KOPT-K1 (cell line): ENCODE results near the gene MTMR4.
A peak's percentile ranks its signal among the peaks of the same experiment; 100 is the strongest.
"Not testable (repeated sequence)": the region's sequence is repeated elsewhere in the genome, so short reads cannot be mapped to it uniquely, and the experiment has no call there.

Source experiments
- H3K27ac ChIP-seq: fragments of 200-600 bp; sonication (generic); 2 replicates; pipeline ENCODE4 v1.5.1; 2016; ENCODE audit warnings: antibody characterized with exemption, mild to moderate bottlenecking, low read depth, low read length; ENCODE audit not compliant: poor library complexity, severe bottlenecking
- H3K36me3 ChIP-seq: fragments of 200-600 bp; sonication (generic); 2 replicates; pipeline ENCODE4 v1.5.1; 2017; ENCODE audit warnings: antibody characterized with exemption, mild to moderate bottlenecking, low read length, moderate library complexity; ENCODE audit not compliant: insufficient read depth
- H3K9me3 ChIP-seq: fragments of 200-600 bp; sonication (generic); 2 replicates; pipeline ENCODE4 v1.5.1; 2017; ENCODE audit warnings: antibody characterized with exemption, low read length, mild to moderate bottlenecking; ENCODE audit not compliant: insufficient read depth, poor library complexity, severe bottlenecking

Gene MTMR4

GRCh38 chr17:58513965-58514769 is at the start of gene MTMR4:
Gene MTMR4, minus strand, starts transcription at chr17:58514638. Its CDS starts 231 bp downstream, at chr17:58514407.
- H3K27ac ChIP-seq: peak within 1 kb of the TSS; percentile 70

DNA sequence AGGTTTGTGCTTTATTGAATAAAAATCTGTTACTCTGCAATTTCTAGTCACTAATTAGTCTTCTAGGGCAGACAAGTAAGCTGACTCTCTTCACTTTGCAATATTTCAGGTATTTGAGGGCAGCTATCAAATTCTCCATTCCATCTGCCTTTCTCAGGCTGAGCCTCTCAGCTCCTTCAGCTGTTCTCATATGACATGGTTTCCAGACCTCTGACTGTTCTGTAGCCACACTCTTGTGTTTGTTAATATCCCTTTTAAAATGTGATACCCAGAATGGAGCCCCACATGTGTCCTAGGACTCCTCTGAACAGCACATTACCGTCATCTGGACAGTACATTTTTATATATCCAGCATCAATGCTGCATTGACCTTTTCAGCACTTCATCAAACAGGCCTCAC is 46.1 kb upstream of the MTMR4 start:
- no peaks in the 10 kb centered on the region for H3K36me3 ChIP-seq
- H3K27ac ChIP-seq: no peak overlapping the region
- H3K9me3 ChIP-seq: no peaks in the 10 kb centered on the region

More at GRCh38 chr17:58513965-58514769, at the start of gene MTMR4:
- peaks cover 41% of the 10 kb centered on the region for H3K36me3 ChIP-seq
- H3K9me3 ChIP-seq: no peaks in the 10 kb centered on the region

DNA sequence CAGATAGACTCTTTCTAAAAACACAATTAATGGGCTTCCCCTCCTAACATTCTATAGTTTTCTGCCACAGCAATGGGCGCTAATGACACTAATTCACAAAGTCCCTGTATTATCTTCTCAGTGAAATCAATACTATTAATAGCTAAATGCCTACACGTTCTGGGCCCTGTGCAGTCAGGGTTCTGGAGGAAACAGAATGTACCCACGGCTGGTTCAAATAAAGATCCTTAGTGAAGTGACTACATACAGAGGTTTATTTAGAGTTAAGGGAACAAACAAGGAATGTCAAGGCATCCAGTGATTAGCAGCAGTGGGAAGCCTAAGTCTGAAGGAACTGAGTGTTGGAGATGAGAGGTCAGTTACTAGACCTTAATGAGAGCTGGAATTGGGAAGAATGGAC is 43.5 kb upstream of the MTMR4 start:
- Histone ChIP-seq H3K27ac (no peak overlapping the region), H3K36me3 (no peaks in the 10 kb centered on the region), H3K9me3 (no peaks in the 10 kb centered on the region)

- Histone ChIP-seq H3K27ac (no peak overlapping the region), H3K9me3 (no peaks in the 10 kb centered on the region), H3K36me3 (no peaks in the 10 kb centered on the region)
Measured at GRCh38 chr17:58556833-58557250, 42.4 kb upstream of the MTMR4 start.

- not testable (repeated sequence) for H3K27ac ChIP-seq, H3K9me3 ChIP-seq, H3K36me3 ChIP-seq
Measured at GRCh38 chr17:58555109-58555508, 40.7 kb upstream of the MTMR4 start.

DNA sequence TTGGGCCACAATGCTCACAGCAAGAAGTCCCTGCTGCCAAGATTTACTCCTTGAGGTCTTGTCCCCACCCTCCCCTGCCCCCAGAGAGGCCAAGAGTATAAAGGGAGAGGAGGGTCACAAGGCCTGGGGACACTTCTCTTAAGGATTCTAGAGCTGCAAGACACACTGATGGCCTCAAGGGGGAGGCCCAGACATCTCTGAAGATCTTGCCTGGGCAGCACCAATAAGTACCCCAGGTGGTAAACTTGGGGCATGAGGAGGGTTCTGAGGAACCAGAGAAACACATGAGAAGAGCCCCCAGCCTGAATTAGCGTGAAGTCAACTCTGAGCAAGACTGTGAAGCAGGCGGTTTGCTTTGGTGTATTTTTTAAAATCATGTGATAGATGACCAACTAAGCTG is 26.8 kb upstream of the MTMR4 start:
- H3K27ac ChIP-seq: no peak overlapping the region

GRCh38 chr17:58539698-58540097 is 25.3 kb upstream of the MTMR4 start:
- no peaks in the 10 kb centered on the region for H3K9me3 ChIP-seq
- no peaks in the 10 kb centered on the region for H3K36me3 ChIP-seq
- no peak overlapping the region for H3K27ac ChIP-seq

More for the DNA sequence above, 26.8 kb upstream of the MTMR4 start:
- Histone ChIP-seq H3K36me3 (no peaks in the 10 kb centered on the region), H3K9me3 (no peaks in the 10 kb centered on the region)

DNA sequence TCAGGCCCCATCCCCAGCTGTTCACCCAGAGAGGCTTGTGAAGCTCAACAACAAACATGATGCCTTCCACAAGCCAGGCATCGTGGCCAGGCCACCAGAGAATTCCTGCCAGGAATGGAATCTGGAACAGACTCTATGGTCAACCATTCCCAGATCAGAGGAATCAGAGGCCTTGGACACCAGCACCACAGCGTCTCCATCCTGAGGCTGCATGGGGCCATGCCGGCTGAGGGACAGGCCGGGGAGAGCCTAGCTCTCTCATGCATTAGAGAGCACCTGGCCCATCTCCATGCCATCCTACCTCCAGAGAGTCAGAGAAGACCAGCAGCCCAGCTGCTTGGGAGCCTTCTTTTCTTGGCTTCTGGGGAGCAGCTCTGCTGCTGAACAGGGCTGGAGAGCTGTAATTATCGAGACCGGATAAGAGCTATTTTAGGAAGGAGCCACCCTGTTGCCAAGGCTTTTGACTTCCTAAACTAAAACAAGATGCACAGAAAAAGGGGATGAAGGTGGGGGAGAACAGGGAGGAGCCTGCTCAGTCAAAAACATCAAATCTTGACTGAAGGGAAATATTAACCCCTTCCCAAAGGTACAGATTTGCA is 24.5 kb upstream of the MTMR4 start:
- Histone ChIP-seq H3K36me3 (no peaks in the 10 kb centered on the region), H3K9me3 (no peaks in the 10 kb centered on the region), H3K27ac (no peak overlapping the region)

- H3K9me3 ChIP-seq: no peaks in the 10 kb centered on the region
- no peak overlapping the region for H3K27ac ChIP-seq
- H3K36me3 ChIP-seq: no peaks in the 10 kb centered on the region
Measured at GRCh38 chr17:58537266-58537665, 22.8 kb upstream of the MTMR4 start.

- no peaks in the 10 kb centered on the region for H3K9me3 ChIP-seq
- H3K27ac ChIP-seq: no peak overlapping the region
- H3K36me3 ChIP-seq: no peaks in the 10 kb centered on the region
Measured at GRCh38 chr17:58536542-58536941, 22.1 kb upstream of the MTMR4 start.

- H3K9me3 ChIP-seq: no peaks in the 10 kb centered on the region
- H3K36me3 ChIP-seq: no peaks in the 10 kb centered on the region
- H3K27ac ChIP-seq: no peak overlapping the region
Measured at GRCh38 chr17:58535431-58535830, 21.0 kb upstream of the MTMR4 start.

DNA sequence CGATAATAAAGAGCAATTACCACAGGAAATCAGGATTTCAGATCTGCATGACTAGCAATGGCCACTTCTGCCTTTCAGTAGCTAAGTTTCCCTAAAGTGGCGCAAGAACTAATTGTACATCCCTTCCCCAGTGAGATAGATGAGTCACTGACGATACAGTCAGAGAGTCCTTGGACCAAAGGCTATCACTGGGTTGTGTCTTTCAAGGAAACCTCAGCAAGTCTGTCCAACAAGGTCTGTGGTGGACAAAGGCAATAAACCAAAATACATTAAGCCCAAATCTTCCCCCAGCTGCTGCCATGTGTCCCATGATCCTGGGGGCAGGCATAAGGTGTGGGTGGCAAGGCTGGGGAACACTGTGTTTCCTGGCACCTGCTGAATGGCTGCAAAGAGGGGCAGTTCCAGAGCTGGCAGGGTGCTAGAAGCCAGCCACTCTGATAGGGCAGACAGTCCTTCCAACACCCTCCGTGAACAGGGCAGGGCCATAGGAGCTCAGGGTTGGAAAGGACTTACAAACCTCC is 20.5 kb upstream of the MTMR4 start:
- Histone ChIP-seq H3K27ac (no peak overlapping the region), H3K36me3 (no peaks in the 10 kb centered on the region)

DNA sequence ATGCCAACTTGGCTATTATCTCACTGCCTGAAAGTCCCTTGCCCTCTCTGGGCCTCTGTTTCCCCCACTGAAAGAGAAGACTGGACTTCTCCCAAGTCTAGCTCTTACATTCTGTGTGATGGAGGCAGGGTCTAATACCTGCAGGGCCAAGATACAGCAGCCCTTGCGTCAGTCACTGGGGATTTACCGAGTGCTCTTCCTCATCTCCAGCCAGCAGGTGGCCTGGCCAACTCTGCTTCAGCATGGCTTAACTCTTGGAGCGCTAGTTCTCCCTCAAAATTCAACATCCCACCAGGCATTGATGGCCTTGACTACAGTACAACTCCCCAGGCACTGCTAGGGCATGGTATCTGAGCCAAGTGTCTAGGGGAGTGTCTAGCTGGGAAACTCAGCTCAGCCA is 19.9 kb upstream of the MTMR4 start:
- Histone ChIP-seq H3K36me3 (no peaks in the 10 kb centered on the region), H3K9me3 (no peaks in the 10 kb centered on the region), H3K27ac (no peak overlapping the region)

More for the DNA sequence above, 20.5 kb upstream of the MTMR4 start:
- no peaks in the 10 kb centered on the region for H3K9me3 ChIP-seq

DNA sequence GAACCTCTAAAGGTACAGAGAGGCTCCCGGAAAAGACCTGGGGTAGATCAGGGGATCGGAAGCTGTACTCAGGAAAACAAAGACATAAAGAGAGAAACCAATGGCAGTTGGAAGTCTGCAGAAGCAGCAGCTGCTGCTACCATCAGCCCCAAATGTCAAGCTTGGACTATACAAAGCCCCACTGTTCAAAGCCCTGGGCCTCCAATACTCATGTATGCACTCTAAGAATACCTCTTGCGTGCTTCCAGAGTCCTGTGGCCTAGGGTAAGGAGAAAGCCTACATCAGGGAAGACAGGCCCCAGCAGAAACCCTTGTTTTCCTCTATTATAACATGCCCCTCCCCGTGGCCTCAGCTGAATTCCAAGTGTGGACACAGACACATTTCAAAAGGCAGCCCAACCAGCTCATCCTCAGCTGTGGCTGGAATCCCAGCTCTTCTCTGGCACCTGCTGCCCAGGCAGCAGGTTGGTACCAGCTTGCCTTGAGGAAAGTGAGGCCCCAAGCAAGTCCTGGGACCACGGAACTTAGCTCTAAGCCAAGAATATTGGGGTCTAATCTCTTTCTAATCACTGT is 19.3 kb upstream of the MTMR4 start:
- no peak overlapping the region for H3K27ac ChIP-seq
- no peaks in the 10 kb centered on the region for H3K9me3 ChIP-seq
- no peaks in the 10 kb centered on the region for H3K36me3 ChIP-seq

GRCh38 chr17:58532555-58532951 is 18.1 kb upstream of the MTMR4 start:
- H3K36me3 ChIP-seq: no peaks in the 10 kb centered on the region
- no peaks in the 10 kb centered on the region for H3K9me3 ChIP-seq
- H3K27ac ChIP-seq: no peak overlapping the region
